ENCODE measurements around the gene ETV6. TPM values are rescaled to one million over a fixed set of nuclear protein-coding genes. Genes with fewer than 3 reads are reported as not detected.

ETV6 gene
- total RNA-seq, 1 experiment from 2014 or later, result 14.1 TPM

DNA sequence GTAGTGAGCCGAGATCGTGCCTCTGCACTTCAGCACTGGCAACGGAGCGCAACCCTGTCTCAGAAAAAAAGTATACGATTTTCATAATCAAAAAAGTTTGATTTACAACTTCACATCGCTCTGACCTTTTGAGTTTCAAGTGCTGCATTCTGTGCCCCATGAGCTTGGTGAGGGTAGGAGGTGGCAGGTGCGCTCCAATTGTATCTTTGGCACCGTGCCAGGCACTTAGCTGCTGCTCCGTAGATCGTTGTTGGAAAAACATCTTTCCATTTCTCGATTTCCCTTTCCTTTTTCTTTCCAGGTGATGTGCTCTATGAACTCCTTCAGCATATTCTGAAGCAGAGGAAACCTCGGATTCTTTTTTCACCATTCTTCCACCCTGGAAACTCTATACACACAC is 203.7 kb downstream of the ETV6 start:
- Histone ChIP-seq H3K4me2 (ENCODE audit: low read length) (no peak overlapping the region), H4K20me1 (ENCODE audit: insufficient read depth) (no peaks in the 10 kb centered on the region), H3K4me1 (ENCODE audit: control insufficient read depth in 1 of 2, insufficient read depth in 2 of 2, low read length in 2 of 2) (no peaks in the 10 kb centered on the region), H3K27ac (ENCODE audit: low read depth, low read length) (no peak overlapping the region), H3K9ac (ENCODE audit: low read length) (no peak overlapping the region), H3K4me3 (replicated peaks in 1 of 2; ENCODE audit: low read depth in 1 of 2, low read length in 2 of 2) (no peak overlapping the region), H3K36me3 (ENCODE audit: control insufficient read depth in 1 of 2, insufficient read depth in 2 of 2, low read length in 2 of 2) (no peaks in the 10 kb centered on the region), H2AFZ (ENCODE audit: low read depth, low read length, poor library complexity, severe bottlenecking) (no peak overlapping the region), H3K9me2 (ENCODE audit: insufficient read depth) (no peaks in the 10 kb centered on the region), H3K9me3 (ENCODE audit: control insufficient read depth in 1 of 2, insufficient read depth in 1 of 2, low read depth in 1 of 2, low read length in 2 of 2) (no peaks in the 10 kb centered on the region), H3K79me2 (ENCODE audit: insufficient read depth, low read length) (no peaks in the 10 kb centered on the region), H3K27me3 (ENCODE audit: insufficient read depth, low read length) (no peaks in the 10 kb centered on the region)
- CTCF ChIA-PET, result no interaction called here
- no peak for DNase-seq (ENCODE audit: low read depth, low spot score)
- BruUV-seq (replicated peaks), result no TSS peak
- POLR2A ChIA-PET, result no interaction called here
- intact Hi-C loops (cut with micrococcal nuclease), result no loop called here
- ATAC-seq, result no peak
- TF ChIP-seq ZNF274 (IDR thresholded peaks at IDR 0.05; ENCODE audit: low read depth, low read length) (no peak), EZH2 (IDR thresholded peaks at IDR 0.05) (no peak), SRF (IDR thresholded peaks at IDR 0.05; ENCODE audit: low read depth) (no peak), CBX3 (IDR thresholded peaks at IDR 0.05; ENCODE audit: low read depth) (no peak), ZFX (IDR thresholded peaks at IDR 0.05) (no peak), RAD21 (IDR thresholded peaks at IDR 0.05; ENCODE audit: low read depth) (no peak), SIN3A (IDR thresholded peaks at IDR 0.05; ENCODE audit: low read depth) (no peak), CEBPB (IDR thresholded peaks at IDR 0.05; ENCODE audit: low read depth) (no peak), EGR1 (IDR thresholded peaks at IDR 0.05; ENCODE audit: low read depth) (no peak), POLR2AphosphoS5 (IDR thresholded peaks at IDR 0.05; ENCODE audit: low read depth, low read length) (no peak), SP1 (IDR thresholded peaks at IDR 0.05; ENCODE audit: low read depth) (no peak), POLR2A (IDR thresholded peaks at IDR 0.05; ENCODE audit: borderline replicate concordance, extremely low read depth, insufficient read depth, insufficient read length) (no peak)
- TF ChIP-seq, protein P1, sequence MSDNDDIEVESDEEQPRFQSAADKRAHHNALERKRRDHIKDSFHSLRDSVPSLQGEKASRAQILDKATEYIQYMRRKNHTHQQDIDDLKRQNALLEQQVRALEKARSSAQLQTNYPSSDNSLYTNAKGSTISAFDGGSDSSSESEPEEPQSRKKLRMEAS (IDR thresholded peaks at IDR 0.05), result no peak
- TF ChIP-seq, protein P2, sequence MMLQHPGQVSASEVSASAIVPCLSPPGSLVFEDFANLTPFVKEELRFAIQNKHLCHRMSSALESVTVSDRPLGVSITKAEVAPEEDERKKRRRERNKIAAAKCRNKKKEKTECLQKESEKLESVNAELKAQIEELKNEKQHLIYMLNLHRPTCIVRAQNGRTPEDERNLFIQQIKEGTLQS (IDR thresholded peaks at IDR 0.05), result no peak
- TF ChIP-seq, protein P3, sequence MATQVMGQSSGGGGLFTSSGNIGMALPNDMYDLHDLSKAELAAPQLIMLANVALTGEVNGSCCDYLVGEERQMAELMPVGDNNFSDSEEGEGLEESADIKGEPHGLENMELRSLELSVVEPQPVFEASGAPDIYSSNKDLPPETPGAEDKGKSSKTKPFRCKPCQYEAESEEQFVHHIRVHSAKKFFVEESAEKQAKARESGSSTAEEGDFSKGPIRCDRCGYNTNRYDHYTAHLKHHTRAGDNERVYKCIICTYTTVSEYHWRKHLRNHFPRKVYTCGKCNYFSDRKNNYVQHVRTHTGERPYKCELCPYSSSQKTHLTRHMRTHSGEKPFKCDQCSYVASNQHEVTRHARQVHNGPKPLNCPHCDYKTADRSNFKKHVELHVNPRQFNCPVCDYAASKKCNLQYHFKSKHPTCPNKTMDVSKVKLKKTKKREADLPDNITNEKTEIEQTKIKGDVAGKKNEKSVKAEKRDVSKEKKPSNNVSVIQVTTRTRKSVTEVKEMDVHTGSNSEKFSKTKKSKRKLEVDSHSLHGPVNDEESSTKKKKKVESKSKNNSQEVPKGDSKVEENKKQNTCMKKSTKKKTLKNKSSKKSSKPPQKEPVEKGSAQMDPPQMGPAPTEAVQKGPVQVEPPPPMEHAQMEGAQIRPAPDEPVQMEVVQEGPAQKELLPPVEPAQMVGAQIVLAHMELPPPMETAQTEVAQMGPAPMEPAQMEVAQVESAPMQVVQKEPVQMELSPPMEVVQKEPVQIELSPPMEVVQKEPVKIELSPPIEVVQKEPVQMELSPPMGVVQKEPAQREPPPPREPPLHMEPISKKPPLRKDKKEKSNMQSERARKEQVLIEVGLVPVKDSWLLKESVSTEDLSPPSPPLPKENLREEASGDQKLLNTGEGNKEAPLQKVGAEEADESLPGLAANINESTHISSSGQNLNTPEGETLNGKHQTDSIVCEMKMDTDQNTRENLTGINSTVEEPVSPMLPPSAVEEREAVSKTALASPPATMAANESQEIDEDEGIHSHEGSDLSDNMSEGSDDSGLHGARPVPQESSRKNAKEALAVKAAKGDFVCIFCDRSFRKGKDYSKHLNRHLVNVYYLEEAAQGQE (IDR thresholded peaks at IDR 0.05; ENCODE audit: low read depth), result no peak
- TF ChIP-seq, protein P4, sequence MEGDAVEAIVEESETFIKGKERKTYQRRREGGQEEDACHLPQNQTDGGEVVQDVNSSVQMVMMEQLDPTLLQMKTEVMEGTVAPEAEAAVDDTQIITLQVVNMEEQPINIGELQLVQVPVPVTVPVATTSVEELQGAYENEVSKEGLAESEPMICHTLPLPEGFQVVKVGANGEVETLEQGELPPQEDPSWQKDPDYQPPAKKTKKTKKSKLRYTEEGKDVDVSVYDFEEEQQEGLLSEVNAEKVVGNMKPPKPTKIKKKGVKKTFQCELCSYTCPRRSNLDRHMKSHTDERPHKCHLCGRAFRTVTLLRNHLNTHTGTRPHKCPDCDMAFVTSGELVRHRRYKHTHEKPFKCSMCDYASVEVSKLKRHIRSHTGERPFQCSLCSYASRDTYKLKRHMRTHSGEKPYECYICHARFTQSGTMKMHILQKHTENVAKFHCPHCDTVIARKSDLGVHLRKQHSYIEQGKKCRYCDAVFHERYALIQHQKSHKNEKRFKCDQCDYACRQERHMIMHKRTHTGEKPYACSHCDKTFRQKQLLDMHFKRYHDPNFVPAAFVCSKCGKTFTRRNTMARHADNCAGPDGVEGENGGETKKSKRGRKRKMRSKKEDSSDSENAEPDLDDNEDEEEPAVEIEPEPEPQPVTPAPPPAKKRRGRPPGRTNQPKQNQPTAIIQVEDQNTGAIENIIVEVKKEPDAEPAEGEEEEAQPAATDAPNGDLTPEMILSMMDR (IDR thresholded peaks at IDR 0.05 in 2 of 3, conservative IDR thresholded peaks at IDR 0.05 in 1 of 3; ENCODE audit: borderline replicate concordance in 1 of 3, insufficient read depth in 1 of 3, low read depth in 2 of 3, low read length in 2 of 3), result no peak
- TF ChIP-seq, protein P5, sequence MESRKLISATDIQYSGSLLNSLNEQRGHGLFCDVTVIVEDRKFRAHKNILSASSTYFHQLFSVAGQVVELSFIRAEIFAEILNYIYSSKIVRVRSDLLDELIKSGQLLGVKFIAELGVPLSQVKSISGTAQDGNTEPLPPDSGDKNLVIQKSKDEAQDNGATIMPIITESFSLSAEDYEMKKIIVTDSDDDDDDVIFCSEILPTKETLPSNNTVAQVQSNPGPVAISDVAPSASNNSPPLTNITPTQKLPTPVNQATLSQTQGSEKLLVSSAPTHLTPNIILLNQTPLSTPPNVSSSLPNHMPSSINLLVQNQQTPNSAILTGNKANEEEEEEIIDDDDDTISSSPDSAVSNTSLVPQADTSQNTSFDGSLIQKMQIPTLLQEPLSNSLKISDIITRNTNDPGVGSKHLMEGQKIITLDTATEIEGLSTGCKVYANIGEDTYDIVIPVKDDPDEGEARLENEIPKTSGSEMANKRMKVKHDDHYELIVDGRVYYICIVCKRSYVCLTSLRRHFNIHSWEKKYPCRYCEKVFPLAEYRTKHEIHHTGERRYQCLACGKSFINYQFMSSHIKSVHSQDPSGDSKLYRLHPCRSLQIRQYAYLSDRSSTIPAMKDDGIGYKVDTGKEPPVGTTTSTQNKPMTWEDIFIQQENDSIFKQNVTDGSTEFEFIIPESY (IDR thresholded peaks at IDR 0.05; ENCODE audit: extremely low read depth, insufficient replicate concordance, low read length), result no peak
- RAD21 ChIA-PET (ENCODE audit: low non-redundant PET in 1 of 2, low total read pairs in 2 of 2, uncharacterized antibody in 2 of 2, unreplicated experiment in 2 of 2), result no interaction called here
